GM18526 (cell line): ENCODE measurements around the gene GRID1.

Experiments used
- POLR2A ChIP-seq: IDR thresholded peaks from 3 replicates; pipeline ENCODE4 v1.6.1; 2011; ENCODE audit not compliant: insufficient read length; ENCODE audit errors: extremely low read depth

Gene GRID1

GRCh38 chr10:86343761-86344160 lies 22.8 kb downstream of the GRID1 start:
- no peak for TF ChIP-seq POLR2A

GRCh38 chr10:86342111-86342863 lies 24.3 kb downstream of the GRID1 start:
- TF ChIP-seq POLR2A, result no peak

- TF ChIP-seq POLR2A, result no peak
Measured at GRCh38 chr10:86341361-86341811, 25.2 kb downstream of the GRID1 start.

- TF ChIP-seq POLR2A, result no peak
Measured at GRCh38 chr10:86340991-86341260, 25.7 kb downstream of the GRID1 start.

GRCh38 chr10:86340176-86340990 lies 26.2 kb downstream of the GRID1 start:
- TF ChIP-seq POLR2A, result no peak

DNA sequence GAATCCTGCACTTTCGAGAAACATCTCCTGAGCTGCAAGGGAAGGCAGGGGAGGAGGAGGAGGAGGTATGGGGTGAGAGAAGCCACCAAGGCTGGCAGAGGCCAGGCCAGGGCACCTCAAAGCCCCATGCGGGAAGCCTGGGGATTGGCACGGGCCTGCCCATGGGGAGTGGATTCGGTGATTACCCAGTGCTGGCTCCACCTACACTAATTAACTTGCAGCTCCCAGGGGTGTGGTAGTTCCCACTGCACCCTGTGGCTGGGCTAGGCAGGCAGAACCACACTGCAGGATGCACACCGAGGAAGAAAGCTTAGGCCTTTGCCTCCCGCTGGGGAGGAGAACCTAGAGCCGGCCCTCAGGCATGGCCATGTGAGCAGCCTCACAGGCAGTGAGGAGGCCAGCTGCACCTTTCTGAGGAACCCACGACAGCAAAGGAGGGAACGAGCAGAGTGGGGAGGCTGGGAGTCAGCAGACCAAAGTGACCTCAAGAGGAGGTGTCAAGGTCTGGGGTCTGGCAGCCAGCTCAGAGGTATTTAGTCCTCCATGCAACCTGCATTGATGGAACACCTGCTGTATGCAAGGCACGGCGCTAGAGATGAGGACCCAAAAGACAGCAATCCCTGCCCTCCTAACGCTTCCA lies 27.2 kb downstream of the GRID1 start:
- no peak for TF ChIP-seq POLR2A

DNA sequence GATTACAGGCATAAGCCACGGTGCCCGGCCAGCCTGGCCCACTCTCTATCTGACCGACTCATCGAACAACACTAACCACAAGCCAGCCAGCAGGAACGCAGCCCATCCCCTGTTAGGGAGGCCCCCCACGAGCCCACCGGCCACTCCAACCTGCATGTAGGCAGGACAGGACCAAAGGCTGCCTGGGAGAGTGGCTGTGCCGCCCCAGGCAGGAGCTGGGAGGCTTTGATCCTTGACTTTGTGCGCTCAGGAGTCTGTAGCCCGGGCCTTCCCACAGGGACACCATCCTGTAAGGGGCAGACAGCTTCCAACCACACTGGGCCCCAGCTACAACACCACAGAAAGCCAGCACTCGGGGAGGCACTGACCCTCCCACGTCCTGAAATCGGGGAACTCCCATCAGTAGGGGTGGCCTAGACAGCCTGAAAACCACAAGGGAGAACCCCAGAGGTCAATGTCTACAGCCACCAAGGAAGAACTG lies 29.4 kb downstream of the GRID1 start:
- TF ChIP-seq POLR2A, result no peak

GRCh38 chr10:86336341-86336740 lies 30.3 kb downstream of the GRID1 start:
- no peak for TF ChIP-seq POLR2A

- no peak for TF ChIP-seq POLR2A
Measured at GRCh38 chr10:86335831-86336230, 30.8 kb downstream of the GRID1 start.

- TF ChIP-seq POLR2A, result no peak
Measured at GRCh38 chr10:86335257-86335656, 31.3 kb downstream of the GRID1 start.

- TF ChIP-seq POLR2A, result no peak
Measured at GRCh38 chr10:86334488-86335085, 32.0 kb downstream of the GRID1 start.

GRCh38 chr10:86333826-86334487 lies 32.6 kb downstream of the GRID1 start:
- no peak for TF ChIP-seq POLR2A

- TF ChIP-seq POLR2A, result no peak
Measured at GRCh38 chr10:86331861-86332260, 34.7 kb downstream of the GRID1 start.

DNA sequence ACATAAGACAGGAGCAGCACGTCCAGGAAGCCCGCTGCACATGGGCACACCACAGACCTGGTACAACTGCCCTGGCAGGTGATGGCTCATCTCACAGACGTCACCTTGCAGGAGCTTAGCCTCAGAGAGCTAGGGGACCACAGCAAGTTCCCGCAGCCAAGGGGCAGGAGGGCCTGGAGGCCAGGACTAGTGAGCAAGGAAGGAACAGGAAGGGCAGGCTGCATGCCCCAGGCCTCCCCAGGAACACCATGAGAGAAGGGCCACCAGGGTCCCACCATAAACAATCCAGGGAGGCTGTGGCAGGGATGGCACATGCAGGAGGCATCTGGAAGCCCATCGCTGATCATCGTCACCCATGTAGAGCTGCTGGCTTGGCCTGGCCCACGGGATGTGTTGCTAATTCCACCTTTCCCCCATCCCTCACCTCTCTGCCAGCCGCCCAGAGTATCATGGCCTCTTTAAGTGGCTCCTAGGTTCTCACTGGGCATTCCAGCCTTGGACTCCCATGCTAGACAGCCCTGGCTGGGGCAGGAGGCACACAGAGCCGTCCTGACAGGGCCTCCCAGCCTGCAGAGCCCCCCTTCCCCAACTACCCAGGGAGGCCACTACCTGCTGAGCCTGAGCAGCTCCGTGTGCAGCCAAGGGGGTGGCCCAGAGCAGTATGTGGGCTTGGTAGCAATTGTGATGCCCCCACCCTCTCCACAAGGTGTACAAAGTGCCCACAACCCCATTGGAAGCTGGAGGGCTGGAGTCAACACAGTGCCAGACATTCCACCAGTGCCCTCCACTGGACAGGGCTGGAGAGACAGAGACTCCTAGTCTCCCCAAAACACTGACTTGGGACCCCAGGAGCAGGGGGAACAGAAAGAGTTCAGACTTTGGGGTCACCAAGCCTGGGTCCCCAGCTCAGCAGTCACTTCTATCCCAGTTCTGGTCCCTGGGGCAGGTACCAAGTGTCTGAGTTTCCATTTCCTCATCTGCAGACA lies 35.5 kb downstream of the GRID1 start:
- no peak for TF ChIP-seq POLR2A
